Epithelial cell of proximal tubule (primary cell): ENCODE measurements around the gene IKZF4. TPM values are rescaled to one million over a fixed set of nuclear protein-coding genes. Genes with fewer than 3 reads are reported as not detected.

Experiments used
- DNase-seq: peaks from one replicate; pipeline ENCODE4 v3.0.0-alpha.2; 2011; ENCODE audit warnings: low read depth
- H3K4me3 ChIP-seq: 2 replicates; pipeline ENCODE4 v1.5.1; 2011; ENCODE audit warnings: low read depth, mild to moderate bottlenecking, low read length
- CTCF ChIP-seq: conservative IDR thresholded peaks from 2 replicates; pipeline ENCODE4 v1.5.1; 2012; ENCODE audit warnings: low read depth, mild to moderate bottlenecking, low read length
- total RNA-seq: library from RNA; depleted of rRNA; stranded (reverse); fragments of >200 nt; gene quantifications from 2 replicates; pipeline ENCODE4 v1.2.3, GENCODE V29; 2015

The IKZF4 gene
- total RNA-seq, 1 donor from 2014 or later, result 3.1 TPM

- DNase-seq, result no peak
- TF ChIP-seq CTCF, result no peak
- H3K4me3 ChIP-seq, result peak within 1 kb of the TSS; percentile 85
Observed at GRCh38 chr12:56079723-56080555, 59.1 kb downstream of the IKZF4 start, which contains the start of gene ERBB3. Gene ERBB3 (plus strand): TSS chr12:56080165. CDS start chr12:56080301, 136 bp downstream.

- no peak for DNase-seq
- TF ChIP-seq CTCF, result peak; percentile 23
- peak overlapping the region; percentile 85 for H3K4me3 ChIP-seq
Observed at GRCh38 chr12:56080556-56081138, 59.8 kb downstream of the IKZF4 start.

- DNase-seq, result no peak
Observed at GRCh38 chr12:56081393-56082347, 60.8 kb downstream of the IKZF4 start.

GRCh38 chr12:56082382-56082781 lies 61.5 kb downstream of the IKZF4 start:
- DNase-seq, result no peak
- TF ChIP-seq CTCF, result no peak
- no peak overlapping the region for H3K4me3 ChIP-seq

More at GRCh38 chr12:56081393-56082347, 60.8 kb downstream of the IKZF4 start:
- H3K4me3 ChIP-seq, result peak overlapping the region; percentile 85
- TF ChIP-seq CTCF, result no peak

GRCh38 chr12:56082967-56083366 lies 62.1 kb downstream of the IKZF4 start:
- no peak overlapping the region for H3K4me3 ChIP-seq
- TF ChIP-seq CTCF, result no peak
- no peak for DNase-seq

GRCh38 chr12:56084958-56085543 lies 64.2 kb downstream of the IKZF4 start:
- no peak for DNase-seq
- H3K4me3 ChIP-seq, result no peak overlapping the region

More at GRCh38 chr12:56084958-56085543, 64.2 kb downstream of the IKZF4 start:
- peak; percentile 50 for TF ChIP-seq CTCF
